ENCODE data around the gene GNAL. TPM values are rescaled to one million over a fixed set of nuclear protein-coding genes. Genes with fewer than 3 reads are reported as not detected.

Gene GNAL
- total RNA-seq, 1 experiment from 2014 or later: 0.44 TPM

DNA sequence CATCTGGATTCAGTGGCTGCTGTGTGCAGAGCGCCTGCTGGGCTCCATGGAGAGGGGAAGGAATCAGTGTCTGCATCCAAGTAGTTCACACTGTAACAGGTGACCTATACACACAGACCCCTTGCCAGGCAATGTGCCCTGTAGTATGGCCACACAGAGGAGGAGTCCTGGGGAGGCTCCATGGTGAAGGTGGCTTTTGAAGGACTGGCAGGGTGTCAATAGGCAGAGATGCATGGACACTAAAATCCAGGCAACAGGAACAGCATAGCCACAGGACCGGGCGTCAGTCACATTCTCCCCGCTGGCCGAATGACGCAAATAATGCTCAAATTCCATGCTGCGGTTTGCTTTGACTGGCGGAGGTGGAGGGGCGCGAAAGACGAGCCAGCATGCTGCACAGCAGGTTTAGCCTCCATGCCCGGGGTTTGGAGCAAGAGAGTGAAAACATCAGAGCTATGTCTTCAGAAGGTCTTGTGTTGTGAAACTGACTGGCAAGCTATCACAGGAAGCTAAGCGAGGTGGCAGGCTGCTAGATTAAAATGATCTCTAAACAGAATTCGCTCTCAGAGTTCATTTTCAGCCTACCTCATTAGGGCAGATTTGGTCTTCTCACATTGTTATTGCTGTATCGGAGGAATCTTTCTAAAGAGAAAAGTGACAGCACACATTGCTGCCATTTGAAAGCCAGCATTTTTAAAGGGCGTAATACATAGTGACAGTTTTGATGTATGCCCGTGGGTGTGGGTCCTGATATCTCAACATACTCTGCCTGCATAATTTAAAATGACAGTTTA lies 161.0 kb downstream of the GNAL start:
- DNase-seq (ENCODE audit: low read depth, low spot score) (no peak), ATAC-seq (peak; percentile 44)
- CTCF ChIA-PET: no interaction called here
- Histone ChIP-seq H3K36me3 (ENCODE audit: control insufficient read depth, insufficient read depth, low read length) (peaks cover 3% of the 10 kb centered on the region; the same call in 1 of the 2 replicates), H3K27me3 (ENCODE audit: control insufficient read depth, insufficient read depth, low read length) (no peaks in the 10 kb centered on the region), H3K27ac (ENCODE audit: low read length) (peak overlapping the region; percentile 87), H3K9me3 (ENCODE audit: control insufficient read depth, insufficient read depth, low read depth, low read length) (no peaks in the 10 kb centered on the region), H3K4me3 (ENCODE audit: low read depth in 2 of 2, low read length in 2 of 2) (peak overlapping the region; percentile 80 to 100), H3K4me1 (ENCODE audit: control insufficient read depth, insufficient read depth, low read length) (peaks cover 12% of the 10 kb centered on the region)
- BruUV-seq (replicated peaks): no TSS peak
- POLR2A ChIA-PET: no interaction called here
- TF ChIP-seq POLR2AphosphoS5 (IDR thresholded peaks at IDR 0.05; ENCODE audit: low read depth, low read length): no peak
- no peak for TF ChIP-seq SIN3A (IDR thresholded peaks at IDR 0.05; ENCODE audit: borderline replicate concordance, insufficient read depth, low read depth, low read length)
- TF ChIP-seq, protein P1, sequence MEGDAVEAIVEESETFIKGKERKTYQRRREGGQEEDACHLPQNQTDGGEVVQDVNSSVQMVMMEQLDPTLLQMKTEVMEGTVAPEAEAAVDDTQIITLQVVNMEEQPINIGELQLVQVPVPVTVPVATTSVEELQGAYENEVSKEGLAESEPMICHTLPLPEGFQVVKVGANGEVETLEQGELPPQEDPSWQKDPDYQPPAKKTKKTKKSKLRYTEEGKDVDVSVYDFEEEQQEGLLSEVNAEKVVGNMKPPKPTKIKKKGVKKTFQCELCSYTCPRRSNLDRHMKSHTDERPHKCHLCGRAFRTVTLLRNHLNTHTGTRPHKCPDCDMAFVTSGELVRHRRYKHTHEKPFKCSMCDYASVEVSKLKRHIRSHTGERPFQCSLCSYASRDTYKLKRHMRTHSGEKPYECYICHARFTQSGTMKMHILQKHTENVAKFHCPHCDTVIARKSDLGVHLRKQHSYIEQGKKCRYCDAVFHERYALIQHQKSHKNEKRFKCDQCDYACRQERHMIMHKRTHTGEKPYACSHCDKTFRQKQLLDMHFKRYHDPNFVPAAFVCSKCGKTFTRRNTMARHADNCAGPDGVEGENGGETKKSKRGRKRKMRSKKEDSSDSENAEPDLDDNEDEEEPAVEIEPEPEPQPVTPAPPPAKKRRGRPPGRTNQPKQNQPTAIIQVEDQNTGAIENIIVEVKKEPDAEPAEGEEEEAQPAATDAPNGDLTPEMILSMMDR (IDR thresholded peaks at IDR 0.05): no peak
- no peak for TF ChIP-seq TCF7L2 (IDR thresholded peaks at IDR 0.05; ENCODE audit: low read depth, low read length)
- TF ChIP-seq REST (IDR thresholded peaks at IDR 0.05; ENCODE audit: insufficient read depth in 1 of 2, low read depth in 2 of 2, low read length in 1 of 2): no peak
- in situ Hi-C loops (cut with HindIII; ENCODE audit: low pct_unique_long_range_greater_than_20kb, low sequenced_read_pairs): no loop called here
- intact Hi-C loops (cut with micrococcal nuclease; ENCODE audit: unreplicated experiment): no loop called here

GRCh38 chr18:11850821-11851145 lies 161.7 kb downstream of the GNAL start:
- H3K36me3 ChIP-seq (ENCODE audit: control insufficient read depth, insufficient read depth, low read length): peaks cover 3% of the 10 kb centered on the region; the same call in 1 of the 2 replicates
- H3K27ac ChIP-seq (ENCODE audit: low read length): peak overlapping the region; percentile 87
- peak overlapping the region; percentile 80 to 100 for H3K4me3 ChIP-seq (ENCODE audit: low read depth in 2 of 2, low read length in 2 of 2)
- no TSS peak for BruUV-seq (replicated peaks)
- ChIA-PET CTCF (no interaction called here), POLR2A (no interaction called here)
- DNase-seq (ENCODE audit: low read depth, low spot score) (no peak), ATAC-seq (peak; percentile 36)
- intact Hi-C loops (cut with micrococcal nuclease; ENCODE audit: unreplicated experiment) (no loop called here), in situ Hi-C loops (cut with HindIII; ENCODE audit: low pct_unique_long_range_greater_than_20kb, low sequenced_read_pairs) (no loop called here)
- H3K4me1 ChIP-seq (ENCODE audit: control insufficient read depth, insufficient read depth, low read length): peaks cover 12% of the 10 kb centered on the region
- H3K27me3 ChIP-seq (ENCODE audit: control insufficient read depth, insufficient read depth, low read length): no peaks in the 10 kb centered on the region
- TF ChIP-seq, protein P1 (IDR thresholded peaks at IDR 0.05): no peak
- TF ChIP-seq REST (IDR thresholded peaks at IDR 0.05; ENCODE audit: insufficient read depth in 1 of 2, low read depth in 2 of 2, low read length in 1 of 2): no peak
- no peak for TF ChIP-seq SIN3A (IDR thresholded peaks at IDR 0.05; ENCODE audit: borderline replicate concordance, insufficient read depth, low read depth, low read length)
- no peak for TF ChIP-seq POLR2AphosphoS5 (IDR thresholded peaks at IDR 0.05; ENCODE audit: low read depth, low read length)
- TF ChIP-seq TCF7L2 (IDR thresholded peaks at IDR 0.05; ENCODE audit: low read depth, low read length): no peak
- H3K9me3 ChIP-seq (ENCODE audit: control insufficient read depth, insufficient read depth, low read depth, low read length): no peaks in the 10 kb centered on the region

All from Panc1 (cell line).